ENCODE data around the gene JARID2. TPM values are rescaled to one million over a fixed set of nuclear protein-coding genes. Genes with fewer than 3 reads are reported as not detected.

The JARID2 gene
- total and polyA plus RNA-seq, 7 donors, result 1.8 to 7.8 (median 6.1) TPM

DNA sequence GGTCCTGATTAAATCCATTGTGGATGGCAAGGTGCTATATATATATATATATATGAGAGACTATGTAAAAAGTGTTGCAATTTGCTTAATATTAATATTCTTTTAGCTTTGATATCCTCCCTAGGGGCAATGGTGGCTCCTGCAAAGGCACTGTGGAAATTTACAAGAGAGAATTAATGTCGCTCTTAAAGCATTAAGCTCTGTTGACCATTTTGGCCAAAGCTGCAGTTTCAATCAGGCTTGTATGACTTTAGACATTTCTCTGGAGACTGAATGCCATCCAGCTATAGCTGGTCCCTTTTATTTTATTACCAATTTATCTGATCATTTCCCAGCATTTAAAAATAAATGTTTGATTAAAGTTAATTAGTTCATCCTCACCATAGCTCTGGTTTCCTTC, 155.3 kb downstream of the JARID2 start:
- no peak for DNase-seq
- H3K4me1 ChIP-seq, result peaks cover 0 to 48% (median 35%) of the 10 kb centered on the region in 4 donors
- no peaks in the 10 kb centered on the region for H3K27me3 ChIP-seq
- intact Hi-C loops (cut with DNase I), result loop anchor here (5.0 kb wide), 2 partner anchors 36 to 154 kb away; partner anchors contain the start of gene JARID2
- H3K9me3 ChIP-seq, result no peaks in the 10 kb centered on the region
- peak overlapping the region; percentile 55 to 74 (median 70) for H3K27ac ChIP-seq
- 89 to 95% methylated on average over 1 of the region's 1 CpG for WGBS, 2 donors
- H3K4me3 ChIP-seq, result peak overlapping the region in 3 of 4 donors; percentile 38 to 43 (median 41)
- no peaks in the 10 kb centered on the region for H3K36me3 ChIP-seq
- TF ChIP-seq POLR2AphosphoS5 (IDR thresholded peaks at IDR 0.05) (no peak), POLR2A (IDR thresholded peaks at IDR 0.05) (no peak), EP300 (IDR thresholded peaks at IDR 0.05) (no peak)
- TF ChIP-seq, protein P1, sequence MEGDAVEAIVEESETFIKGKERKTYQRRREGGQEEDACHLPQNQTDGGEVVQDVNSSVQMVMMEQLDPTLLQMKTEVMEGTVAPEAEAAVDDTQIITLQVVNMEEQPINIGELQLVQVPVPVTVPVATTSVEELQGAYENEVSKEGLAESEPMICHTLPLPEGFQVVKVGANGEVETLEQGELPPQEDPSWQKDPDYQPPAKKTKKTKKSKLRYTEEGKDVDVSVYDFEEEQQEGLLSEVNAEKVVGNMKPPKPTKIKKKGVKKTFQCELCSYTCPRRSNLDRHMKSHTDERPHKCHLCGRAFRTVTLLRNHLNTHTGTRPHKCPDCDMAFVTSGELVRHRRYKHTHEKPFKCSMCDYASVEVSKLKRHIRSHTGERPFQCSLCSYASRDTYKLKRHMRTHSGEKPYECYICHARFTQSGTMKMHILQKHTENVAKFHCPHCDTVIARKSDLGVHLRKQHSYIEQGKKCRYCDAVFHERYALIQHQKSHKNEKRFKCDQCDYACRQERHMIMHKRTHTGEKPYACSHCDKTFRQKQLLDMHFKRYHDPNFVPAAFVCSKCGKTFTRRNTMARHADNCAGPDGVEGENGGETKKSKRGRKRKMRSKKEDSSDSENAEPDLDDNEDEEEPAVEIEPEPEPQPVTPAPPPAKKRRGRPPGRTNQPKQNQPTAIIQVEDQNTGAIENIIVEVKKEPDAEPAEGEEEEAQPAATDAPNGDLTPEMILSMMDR (IDR thresholded peaks at IDR 0.05), result no peak

DNA sequence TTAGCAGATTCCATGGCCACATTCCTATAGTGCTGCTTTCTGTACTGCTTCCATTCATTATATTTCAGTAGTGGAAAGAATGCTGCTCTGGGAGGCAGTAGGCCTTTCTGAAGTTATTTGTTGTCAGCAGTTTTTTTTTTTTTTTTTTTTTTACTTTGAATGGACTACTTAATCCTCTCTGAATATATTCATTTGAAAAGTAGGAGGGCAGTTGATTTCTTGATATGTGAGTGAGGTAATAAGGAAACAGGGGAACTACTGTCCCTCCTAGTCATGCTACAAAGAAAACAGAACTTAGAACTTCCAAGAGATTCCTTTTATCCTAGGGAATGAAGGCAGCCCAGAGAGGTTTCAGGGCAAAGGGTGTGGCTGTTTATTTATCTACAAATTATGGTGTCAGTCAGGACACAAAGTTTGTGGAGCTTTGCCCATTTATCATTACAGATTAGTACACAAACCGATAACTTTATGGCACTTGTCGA, 155.9 kb downstream of the JARID2 start:
- Histone ChIP-seq H3K4me1 (peaks cover 0 to 48% (median 35%) of the 10 kb centered on the region in 4 donors), H3K36me3 (no peaks in the 10 kb centered on the region), H3K27me3 (no peaks in the 10 kb centered on the region), H3K27ac (peak overlapping the region; percentile 15 to 74 (median 70)), H3K4me3 (no peak overlapping the region), H3K9me3 (no peaks in the 10 kb centered on the region)
- DNase-seq, result no peak
- intact Hi-C loops (cut with DNase I), result loop anchor here (5.0 kb wide), 2 partner anchors 35 to 155 kb away; partner anchors contain the start of gene JARID2
- 23 to 56% methylated on average over 2 of the region's 2 CpGs for WGBS, 2 donors
- no peak for TF ChIP-seq EP300 (IDR thresholded peaks at IDR 0.05)
- TF ChIP-seq POLR2A (IDR thresholded peaks at IDR 0.05), result no peak
- TF ChIP-seq POLR2AphosphoS5 (IDR thresholded peaks at IDR 0.05), result no peak
- TF ChIP-seq, protein P1 (IDR thresholded peaks at IDR 0.05), result no peak

GRCh38 chr6:15402406-15403045, 156.7 kb downstream of the JARID2 start:
- Histone ChIP-seq H3K27ac (peak overlapping the region in 3 of 4 donors; percentile 15 to 74 (median 73)), H3K9me3 (no peaks in the 10 kb centered on the region), H3K4me1 (peaks cover 0 to 48% (median 35%) of the 10 kb centered on the region in 4 donors), H3K4me3 (no peak overlapping the region), H3K36me3 (no peaks in the 10 kb centered on the region), H3K27me3 (no peaks in the 10 kb centered on the region)
- intact Hi-C loops (cut with DNase I), result loop anchor here (5.0 kb wide), 2 partner anchors 35 to 155 kb away; partner anchors contain the start of gene JARID2
- no peak for TF ChIP-seq EP300 (IDR thresholded peaks at IDR 0.05)
- TF ChIP-seq, protein P1 (IDR thresholded peaks at IDR 0.05), result no peak
- no peak for TF ChIP-seq POLR2AphosphoS5 (IDR thresholded peaks at IDR 0.05)
- no peak for TF ChIP-seq POLR2A (IDR thresholded peaks at IDR 0.05)
- WGBS, 2 donors, result 93 to 95% methylated on average over 9 of the region's 9 CpGs
- no peak for DNase-seq

DNA sequence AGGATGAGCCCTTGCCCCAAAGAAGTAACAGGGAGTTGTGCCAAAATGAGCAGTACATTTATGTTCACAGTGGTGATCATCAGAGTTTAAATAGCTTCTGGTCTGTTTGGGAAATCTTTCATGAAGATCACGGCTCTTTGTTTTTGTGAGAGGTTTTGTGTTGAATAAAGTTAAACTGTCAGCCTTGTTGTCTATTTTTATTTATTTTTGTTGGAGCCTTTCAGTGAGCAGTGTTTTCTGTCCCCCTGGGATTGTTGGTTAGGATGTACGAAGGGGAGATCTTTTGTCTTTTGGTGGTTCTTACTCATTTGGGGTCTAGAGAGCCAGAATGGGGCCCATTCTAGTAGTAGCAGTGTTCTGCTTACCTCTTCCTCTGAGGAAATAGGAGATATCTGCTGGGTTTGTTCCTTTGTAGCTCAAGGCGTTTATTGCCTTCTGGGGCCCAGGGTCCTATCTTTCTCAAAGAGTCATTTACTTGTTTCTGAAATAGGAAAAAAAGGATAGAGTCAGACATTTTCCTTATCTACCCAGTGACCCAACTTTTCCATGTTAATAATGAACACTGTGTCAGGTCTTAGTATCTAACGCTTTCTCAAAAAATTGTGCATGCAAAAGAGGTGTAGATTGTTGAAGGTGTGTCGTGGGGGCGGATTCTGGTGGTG, 157.4 kb downstream of the JARID2 start:
- intact Hi-C loops (cut with DNase I), result loop anchor here (5.0 kb wide), 2 partner anchors 34 to 156 kb away; partner anchors contain the start of gene JARID2
- no peaks in the 10 kb centered on the region for H3K36me3 ChIP-seq
- TF ChIP-seq, protein P1 (IDR thresholded peaks at IDR 0.05), result no peak
- TF ChIP-seq POLR2AphosphoS5 (IDR thresholded peaks at IDR 0.05) (no peak), POLR2A (IDR thresholded peaks at IDR 0.05) (no peak), EP300 (IDR thresholded peaks at IDR 0.05) (no peak)
- no peaks in the 10 kb centered on the region for H3K9me3 ChIP-seq
- 82 to 93% methylated on average over 6 of the region's 6 CpGs for WGBS, 2 donors
- no peak for DNase-seq
- H3K27me3 ChIP-seq, result no peaks in the 10 kb centered on the region
- H3K4me3 ChIP-seq, result no peak overlapping the region
- peaks cover 0 to 48% (median 35%) of the 10 kb centered on the region in 4 donors for H3K4me1 ChIP-seq
- peak overlapping the region in 1 of 4 donors; percentile 25 for H3K27ac ChIP-seq

All from sigmoid colon (tissue), 7 donors.